Measurements from ENCODE around the gene CTNNA2.

CTNNA2 gene

DNA sequence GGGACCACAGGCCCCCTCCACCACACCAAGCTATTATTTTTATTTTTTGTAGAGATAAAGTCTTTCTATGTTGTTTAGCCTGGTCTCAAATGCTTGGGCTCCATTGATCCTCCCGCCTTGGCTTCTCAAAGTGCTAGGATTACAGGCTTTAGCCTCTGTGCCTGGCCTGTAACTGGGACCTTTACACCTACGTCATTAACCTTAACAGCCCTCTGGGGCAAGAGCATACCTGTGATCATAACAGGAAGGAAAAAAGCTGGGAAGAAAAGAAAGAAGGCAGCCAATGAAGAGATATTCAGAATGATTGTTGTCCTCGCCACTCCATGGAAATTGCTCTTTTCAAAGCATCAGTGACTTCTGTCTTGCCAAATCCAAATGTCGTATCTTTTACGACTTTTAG, 453.5 kb downstream of the CTNNA2 start:
- no peak for DNase-seq (ENCODE audit: low read depth)
- H3K4me3 ChIP-seq (ENCODE audit: low read depth, low read length) = no peak overlapping the region
- TF ChIP-seq, protein P1, sequence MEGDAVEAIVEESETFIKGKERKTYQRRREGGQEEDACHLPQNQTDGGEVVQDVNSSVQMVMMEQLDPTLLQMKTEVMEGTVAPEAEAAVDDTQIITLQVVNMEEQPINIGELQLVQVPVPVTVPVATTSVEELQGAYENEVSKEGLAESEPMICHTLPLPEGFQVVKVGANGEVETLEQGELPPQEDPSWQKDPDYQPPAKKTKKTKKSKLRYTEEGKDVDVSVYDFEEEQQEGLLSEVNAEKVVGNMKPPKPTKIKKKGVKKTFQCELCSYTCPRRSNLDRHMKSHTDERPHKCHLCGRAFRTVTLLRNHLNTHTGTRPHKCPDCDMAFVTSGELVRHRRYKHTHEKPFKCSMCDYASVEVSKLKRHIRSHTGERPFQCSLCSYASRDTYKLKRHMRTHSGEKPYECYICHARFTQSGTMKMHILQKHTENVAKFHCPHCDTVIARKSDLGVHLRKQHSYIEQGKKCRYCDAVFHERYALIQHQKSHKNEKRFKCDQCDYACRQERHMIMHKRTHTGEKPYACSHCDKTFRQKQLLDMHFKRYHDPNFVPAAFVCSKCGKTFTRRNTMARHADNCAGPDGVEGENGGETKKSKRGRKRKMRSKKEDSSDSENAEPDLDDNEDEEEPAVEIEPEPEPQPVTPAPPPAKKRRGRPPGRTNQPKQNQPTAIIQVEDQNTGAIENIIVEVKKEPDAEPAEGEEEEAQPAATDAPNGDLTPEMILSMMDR (IDR thresholded peaks at IDR 0.05; ENCODE audit: control insufficient read depth, extremely low read depth, insufficient read depth) = no peak

DNA sequence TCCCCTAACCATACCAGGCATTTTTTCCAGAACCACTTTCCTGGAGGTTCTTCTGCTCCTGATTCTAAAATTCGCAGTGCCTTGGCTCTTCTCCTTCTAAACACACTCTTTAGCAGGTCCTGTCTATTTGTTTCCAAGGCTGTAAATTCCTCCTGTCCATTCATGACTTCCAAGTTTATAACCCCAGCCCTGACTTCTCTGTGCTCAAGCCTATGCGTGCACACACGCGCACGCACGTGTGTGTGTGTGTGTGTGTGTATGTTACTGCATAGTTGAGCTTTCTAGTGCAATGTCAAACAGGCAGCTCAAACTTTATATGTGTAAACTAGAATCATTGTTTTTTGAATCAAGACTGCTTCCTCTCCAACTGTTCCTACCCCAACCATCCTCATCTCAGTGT, 454.0 kb downstream of the CTNNA2 start:
- TF ChIP-seq, protein P1 (IDR thresholded peaks at IDR 0.05; ENCODE audit: control insufficient read depth, extremely low read depth, insufficient read depth) = no peak
- DNase-seq (ENCODE audit: low read depth) = no peak
- H3K4me3 ChIP-seq (ENCODE audit: low read depth, low read length) = no peak overlapping the region

DNA sequence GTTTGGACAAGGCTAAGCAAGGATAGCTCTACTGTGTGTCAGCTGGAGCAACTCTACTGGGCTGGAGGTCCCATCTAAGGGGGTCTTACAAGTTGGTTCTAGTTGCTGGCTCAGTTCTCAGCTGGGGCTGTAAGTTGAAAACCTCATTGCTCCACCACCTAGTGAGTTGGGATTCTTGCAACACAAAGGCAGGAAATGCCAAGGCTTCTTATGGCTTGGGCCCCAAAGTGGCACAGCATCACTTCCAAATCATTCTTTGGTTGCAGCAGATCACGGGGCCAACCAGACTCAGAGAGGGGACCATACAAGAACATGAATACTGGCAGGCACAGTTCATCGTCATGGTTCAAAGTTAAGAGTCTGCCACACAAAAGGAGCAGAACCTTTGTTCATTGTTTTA, 459.0 kb downstream of the CTNNA2 start:
- TF ChIP-seq, protein P1 (IDR thresholded peaks at IDR 0.05; ENCODE audit: control insufficient read depth, extremely low read depth, insufficient read depth) = no peak
- no peak for DNase-seq (ENCODE audit: low read depth)
- H3K4me3 ChIP-seq (ENCODE audit: low read depth, low read length) = no peak overlapping the region

DNA sequence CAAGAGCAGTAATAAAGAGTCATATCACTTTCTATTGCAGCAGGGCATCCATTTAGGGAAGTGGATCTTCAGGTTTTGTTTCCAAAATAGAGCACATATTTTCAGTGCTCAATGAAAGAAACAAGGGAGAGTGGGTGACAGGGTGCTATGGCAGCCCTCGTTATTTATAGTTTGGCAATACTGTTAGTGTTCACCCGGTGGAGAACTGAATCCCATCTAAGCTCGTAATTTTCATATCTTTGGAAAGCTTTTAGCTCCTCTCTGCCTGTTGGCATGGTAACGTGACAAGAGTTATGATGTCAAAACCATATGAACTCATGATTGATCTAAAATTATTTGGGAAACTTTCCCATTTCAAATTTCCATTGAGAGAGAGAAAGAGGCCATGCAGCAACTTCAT, 459.8 kb downstream of the CTNNA2 start:
- no peak overlapping the region for H3K4me3 ChIP-seq (ENCODE audit: low read depth, low read length)
- TF ChIP-seq, protein P1 (IDR thresholded peaks at IDR 0.05; ENCODE audit: control insufficient read depth, extremely low read depth, insufficient read depth) = no peak
- DNase-seq (ENCODE audit: low read depth) = no peak

GRCh38 chr2:79975791-79976565, 463.1 kb downstream of the CTNNA2 start:
- no peak overlapping the region for H3K4me3 ChIP-seq (ENCODE audit: low read depth, low read length)

GRCh38 chr2:79977792-79978191, 464.9 kb downstream of the CTNNA2 start:
- no peak for DNase-seq (ENCODE audit: low read depth)
- no peak overlapping the region for H3K4me3 ChIP-seq (ENCODE audit: low read depth, low read length)
- TF ChIP-seq, protein P1 (IDR thresholded peaks at IDR 0.05; ENCODE audit: control insufficient read depth, extremely low read depth, insufficient read depth) = no peak

More at GRCh38 chr2:79975791-79976565, 463.1 kb downstream of the CTNNA2 start:
- no peak for DNase-seq (ENCODE audit: low read depth)
- TF ChIP-seq, protein P1 (IDR thresholded peaks at IDR 0.05; ENCODE audit: control insufficient read depth, extremely low read depth, insufficient read depth) = no peak

GRCh38 chr2:79980116-79980515, 467.3 kb downstream of the CTNNA2 start:
- no peak for DNase-seq (ENCODE audit: low read depth)
- TF ChIP-seq, protein P1 (IDR thresholded peaks at IDR 0.05; ENCODE audit: control insufficient read depth, extremely low read depth, insufficient read depth) = no peak
- no peak overlapping the region for H3K4me3 ChIP-seq (ENCODE audit: low read depth, low read length)

Data from LNCaP clone FGC (cell line).